K562 (cell line): ENCODE data around the gene FOLR2. TPM values are rescaled to one million over a fixed set of nuclear protein-coding genes. Genes with fewer than 3 reads are reported as not detected.
A peak's percentile ranks its signal among the peaks of the same experiment; 100 is the strongest.

ENCODE experiments used
- ATF7 ChIP-seq: fragments of 450-650 bp; IDR thresholded peaks from 2 replicates; pipeline ENCODE4 v1.7.1; 2014; ENCODE audit warnings: mild to moderate bottlenecking, moderate library complexity
- BACH1 ChIP-seq: fragments of 200-800 bp; sonication (Bioruptor generic); IDR thresholded peaks from 2 replicates; pipeline ENCODE4 v1.6.1; 2016; ENCODE audit warnings: missing genetic modification characterization, missing compliant biosample characterization
- BMI1 ChIP-seq: fragments of 150-350 bp; IDR thresholded peaks from 2 replicates; pipeline ENCODE4 v1.6.1; 2014; ENCODE audit warnings: low read length
- C11orf30 ChIP-seq: fragments of 450-650 bp; IDR thresholded peaks from 2 replicates; pipeline ENCODE4 v1.6.1; 2016; ENCODE audit warnings: low read depth, mild to moderate bottlenecking
- EGR1 ChIP-seq: fragments of 450-650 bp; conservative IDR thresholded peaks from 2 replicates; pipeline ENCODE4 v1.6.1; 2017; ENCODE audit warnings: mild to moderate bottlenecking
- ESRRA ChIP-seq: fragments of 450-650 bp; IDR thresholded peaks from 2 replicates; pipeline ENCODE4 v1.6.1; 2014; ENCODE audit warnings: low read depth, mild to moderate bottlenecking, moderate library complexity, borderline replicate concordance
- KLF6 ChIP-seq: fragments of 250-450 bp; sonication (Bioruptor Pico); IDR thresholded peaks from 2 replicates; pipeline ENCODE4 v1.4.0; 2020; ENCODE audit warnings: mild to moderate bottlenecking, moderate library complexity, borderline replicate concordance
- MAZ ChIP-seq, 2 experiments: fragments of 450-650 bp in 1 of 2; sonication (generic) in 1 of 2; formaldehyde crosslinking; IDR thresholded peaks in 1 of 2; conservative IDR thresholded peaks in 1 of 2; 2 replicates each; pipeline versions ENCODE4 v1.4.0 to v1.5.0; 2020; ENCODE audit warnings: mild to moderate bottlenecking in 1 of 2, missing genetic modification reagents in 1 of 2
- NFE2L1 ChIP-seq: fragments of 450-650 bp; IDR thresholded peaks from 2 replicates; pipeline ENCODE4 v1.6.1; 2016; ENCODE audit warnings: missing genetic modification characterization, low read depth, mild to moderate bottlenecking, missing compliant biosample characterization, moderate library complexity, borderline replicate concordance
- NFXL1 ChIP-seq: fragments of 450-650 bp; formaldehyde crosslinking; IDR thresholded peaks from 2 replicates; pipeline ENCODE4 v1.4.0; 2021; ENCODE audit warnings: mild to moderate bottlenecking
- NR2C2 ChIP-seq, 2 experiments: fragments of 200-800 bp in 1 of 2; sonication (Bioruptor generic) in 1 of 2; sonication (generic) in 1 of 2; formaldehyde crosslinking in 1 of 2; IDR thresholded peaks; 2 replicates each; pipeline versions ENCODE4 v1.6.1 to v1.8.0; 2016 to 2022; ENCODE audit warnings: mild to moderate bottlenecking in 1 of 2, missing compliant biosample characterization in 1 of 2, missing genetic modification characterization in 1 of 2, missing genetic modification reagents in 1 of 2
- PATZ1 ChIP-seq: fragments of 250-450 bp; sonication (Bioruptor Pico); IDR thresholded peaks from 2 replicates; pipeline ENCODE4 v1.5.0; 2020; ENCODE audit warnings: mild to moderate bottlenecking, borderline replicate concordance
- PHB2 ChIP-seq: fragments of 450-650 bp; IDR thresholded peaks from 2 replicates; pipeline ENCODE4 v1.6.1; 2017; ENCODE audit warnings: low read depth
- POLR2AphosphoS2 ChIP-seq: IDR thresholded peaks from 2 replicates; pipeline ENCODE4 v1.6.1; 2012; ENCODE audit warnings: low read length, improper control_type of control experiment
- POLR2AphosphoS5 ChIP-seq: IDR thresholded peaks from 2 replicates; pipeline ENCODE4 v1.6.1; 2011; ENCODE audit warnings: mild to moderate bottlenecking, low read depth, low read length, moderate library complexity; ENCODE audit not compliant: control insufficient read depth, insufficient read depth
- RCOR1 ChIP-seq, 2 experiments: IDR thresholded peaks; 2 replicates each; pipeline ENCODE4 v1.6.1; 2012; ENCODE audit warnings: low read depth in 2 of 2, low read length in 2 of 2, borderline replicate concordance in 1 of 2, improper control_type of control experiment in 1 of 2
- SMARCA4 ChIP-seq: fragments of 450-650 bp; IDR thresholded peaks from 2 replicates; pipeline ENCODE4 v1.6.1; 2016
- STAG1 ChIP-seq: sonication (generic); formaldehyde crosslinking; IDR thresholded peaks from 2 replicates; pipeline ENCODE4 v1.5.0; 2020; ENCODE audit warnings: missing genetic modification reagents, borderline replicate concordance
- TAF1 ChIP-seq: IDR thresholded peaks from 2 replicates; pipeline ENCODE4 v1.6.1; 2011; ENCODE audit warnings: mild to moderate bottlenecking, low read length, moderate library complexity; ENCODE audit not compliant: insufficient read depth, control insufficient read depth, severe bottlenecking; ENCODE audit errors: extremely low read depth
- TFAP4 ChIP-seq: sonication (generic); formaldehyde crosslinking; IDR thresholded peaks from 2 replicates; pipeline ENCODE4 v1.8.0; 2022; ENCODE audit warnings: missing genetic modification reagents, mild to moderate bottlenecking, moderate library complexity, borderline replicate concordance
- ZBTB2 ChIP-seq: fragments of 450-650 bp; IDR thresholded peaks from 2 replicates; pipeline ENCODE4 v1.6.1; 2016; ENCODE audit warnings: antibody characterized with exemption
- ZNF124 ChIP-seq: sonication (generic); formaldehyde crosslinking; IDR thresholded peaks from 2 replicates; pipeline ENCODE4 v1.8.1; 2022; ENCODE audit warnings: missing genetic modification reagents
- ZNF280B ChIP-seq: fragments of 250-450 bp; sonication (Bioruptor Pico); IDR thresholded peaks from 2 replicates; pipeline ENCODE4 v1.5.1; 2021; ENCODE audit warnings: mild to moderate bottlenecking
- ZNF76 ChIP-seq: fragments of 250-450 bp; sonication (Bioruptor Pico); IDR thresholded peaks from 2 replicates; pipeline ENCODE4 v1.4.0; 2020; ENCODE audit warnings: mild to moderate bottlenecking, moderate library complexity, borderline replicate concordance
- polyA plus RNA-seq, 8 experiments: library from polyadenylated mRNA; depleted of rRNA in 4 of 8; stranded (reverse) in 5 of 8; unstranded in 3 of 8; fragments of >200 nt; fragmentation: Nextera tagmentation in 2 of 8; fragmentation: Illumina TruSeq in 1 of 8; extraction: Ambion mirVana in 2 of 8; extraction: Trizol in 1 of 8; gene quantifications; 2 replicates each; pipeline versions ENCODE4 v1.2.1 to v1.2.3, GENCODE V29; 2011 to 2014; ENCODE audit warnings: inconsistent platforms in 1 of 8, missing spikeins in 1 of 8
- total RNA-seq, 7 experiments: library from RNA; depleted of rRNA in 6 of 7; stranded (reverse); fragments of >200 nt in 6 of 7; fragmentation: Illumina TruSeq in 2 of 7; extraction: Trizol in 2 of 7; gene quantifications; 2 replicates each; pipeline versions ENCODE4 v1.2.1 to v1.2.3, GENCODE V29; 2011 to 2021; ENCODE audit warnings: low replicate concordance in 1 of 7

FOLR2 gene
- total and polyA plus RNA-seq, 9 of the 15 experiments (the other 6 are each of a cell fraction or from before 2014, with no cell fraction given), result 0.27 TPM; not detected in 8

GRCh38 chr11:72191961-72192381 is 24.6 kb upstream of the FOLR2 start, which contains the start of gene FOLR1 (continued):
- TF ChIP-seq STAG1 (CRISPR knock-in tag) (no peak), ZNF280B (no peak), EGR1 (peak; percentile 73), BACH1 (tag) (no peak), PHB2 (no peak), NR2C2 (CRISPR knock-in tag; IDR thresholded peaks at IDR 0.05) (no peak), NR2C2 (tag; IDR thresholded peaks at IDR 0.05) (no peak), RCOR1 (IDR thresholded peaks at IDR 0.05; ENCODE audit: borderline replicate concordance in 1 of 2, low read depth in 2 of 2, low read length in 2 of 2) (peak in 1 of 2 experiments; percentile 15; a peak in 1 of 4 replicates), C11orf30 (no peak), MAZ (CRISPR knock-in tag; conservative IDR thresholded peaks at IDR 0.05 in 1 of 2, IDR thresholded peaks at IDR 0.05 in 1 of 2) (no peak), PATZ1 (CRISPR knock-in tag) (no peak), ATF7 (peak; percentile 16; the same call in 1 of the 2 replicates), ZNF76 (CRISPR knock-in tag) (no peak), KLF6 (CRISPR knock-in tag) (no peak), SMARCA4 (no peak), NFE2L1 (tag) (no peak), TAF1 (peak; percentile 23), ESRRA (peak; percentile 16; the same call in 1 of the 2 replicates), NFXL1 (CRISPR knock-in tag) (no peak), TFAP4 (peak; percentile 62; the same call in 1 of the 2 replicates), BMI1 (no peak), ZBTB2 (no peak), POLR2AphosphoS2 (no peak), ZNF124 (no peak), POLR2AphosphoS5 (no peak)
